GM18517 (cell line): Measurements from ENCODE around the gene NTM.
"Not testable (repeated sequence)": the region's sequence is repeated elsewhere in the genome, so short reads cannot be mapped to it uniquely, and the experiment has no call there.

ENCODE experiments used
- ATAC-seq: cut with Tn5 transposase; IDR thresholded peaks from one replicate; pipeline ENCODE4 v1.9.1; 2021; ENCODE audit warnings: mild to moderate bottlenecking, moderate library complexity; ENCODE audit not compliant: unreplicated experiment

The NTM gene

GRCh38 chr11:131662993-131663392 is 292.6 kb downstream of the NTM start:
- no peak for ATAC-seq

- ATAC-seq: no peak
Observed at GRCh38 chr11:131663405-131664200, 293.2 kb downstream of the NTM start.

GRCh38 chr11:131664293-131664692 is 293.9 kb downstream of the NTM start:
- no peak for ATAC-seq

- no peak for ATAC-seq
Observed at GRCh38 chr11:131664816-131665215, 294.4 kb downstream of the NTM start.

- no peak for ATAC-seq
Observed at GRCh38 chr11:131665344-131665968, 295.0 kb downstream of the NTM start.

GRCh38 chr11:131666006-131666405 is 295.6 kb downstream of the NTM start:
- ATAC-seq: no peak

GRCh38 chr11:131666617-131667016 is 296.2 kb downstream of the NTM start:
- no peak for ATAC-seq

GRCh38 chr11:131667566-131667965 is 297.2 kb downstream of the NTM start:
- ATAC-seq: no peak

- peak; percentile 77 for ATAC-seq
Observed at GRCh38 chr11:131668500-131669400, 298.3 kb downstream of the NTM start.

GRCh38 chr11:131669401-131669780 is 299.0 kb downstream of the NTM start:
- ATAC-seq: no peak

GRCh38 chr11:131670876-131671275 is 300.5 kb downstream of the NTM start:
- no peak for ATAC-seq

- ATAC-seq: no peak
Observed at GRCh38 chr11:131671320-131671719, 300.9 kb downstream of the NTM start.

GRCh38 chr11:131671734-131672133 is 301.3 kb downstream of the NTM start:
- ATAC-seq: no peak

- no peak for ATAC-seq
Observed at GRCh38 chr11:131672191-131672590, 301.8 kb downstream of the NTM start.

GRCh38 chr11:131674051-131674755 is 303.8 kb downstream of the NTM start:
- peak; percentile 66 for ATAC-seq

GRCh38 chr11:131675121-131675888 is 304.9 kb downstream of the NTM start:
- ATAC-seq: no peak

GRCh38 chr11:131677828-131678470 is 307.5 kb downstream of the NTM start:
- ATAC-seq: no peak

GRCh38 chr11:131678658-131679340 is 308.4 kb downstream of the NTM start:
- ATAC-seq: no peak

- not testable (repeated sequence) for ATAC-seq
Observed at GRCh38 chr11:131680448-131680847, 310.0 kb downstream of the NTM start.
